GM18870 (cell line): Measurements from ENCODE around the gene RPS28.
"Not testable (repeated sequence)": the region's sequence is repeated elsewhere in the genome, so short reads cannot be mapped to it uniquely, and the experiment has no call there.

Experiments used
- ATAC-seq: cut with Tn5 transposase; IDR thresholded peaks from one replicate; pipeline ENCODE4 v1.9.1; 2021; ENCODE audit warnings: moderate library complexity; ENCODE audit not compliant: unreplicated experiment

The RPS28 gene

DNA sequence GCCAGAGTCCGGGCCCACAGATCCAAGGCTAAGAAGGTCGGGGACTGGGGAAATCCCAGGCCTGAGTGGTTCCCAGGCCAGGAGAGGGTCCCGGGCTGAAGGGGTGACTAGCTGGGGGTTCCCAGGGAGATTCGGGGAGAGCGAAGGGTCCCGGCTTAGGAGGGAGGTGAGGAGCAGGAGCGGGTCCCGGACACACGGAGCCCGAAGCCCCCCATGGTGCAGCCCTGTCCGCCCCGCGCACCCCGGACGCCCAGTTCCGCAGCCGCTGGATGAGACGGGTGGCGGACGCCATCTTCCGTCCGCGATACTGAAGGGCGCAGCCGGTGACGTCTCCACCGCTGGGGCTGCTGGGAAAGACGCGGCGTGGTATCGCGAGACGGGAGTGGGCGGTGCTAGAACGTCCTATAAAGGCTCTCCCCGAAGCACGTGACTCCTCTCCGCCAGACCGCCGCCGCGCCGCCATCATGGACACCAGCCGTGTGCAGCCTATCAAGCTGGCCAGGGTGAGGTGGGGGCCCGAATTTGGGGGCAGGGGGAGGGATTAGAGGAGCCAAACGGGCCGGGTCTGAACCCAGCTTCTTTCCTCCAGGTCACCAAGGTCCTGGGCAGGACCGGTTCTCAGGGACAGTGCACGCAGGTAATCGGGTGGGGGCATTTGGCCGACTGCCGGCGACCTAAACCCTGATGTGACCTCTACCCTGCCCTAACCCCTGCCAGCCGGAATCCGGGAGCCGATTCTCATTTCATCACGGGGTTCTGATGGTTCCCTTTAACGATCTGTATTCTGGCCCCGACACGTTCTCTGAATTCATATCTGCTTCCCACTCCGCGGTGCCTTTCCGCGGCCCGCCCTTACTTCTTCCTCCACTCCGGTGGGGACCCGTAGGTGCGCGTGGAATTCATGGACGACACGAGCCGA lies at the start of gene RPS28, which contains the start of gene NDUFA7:
RPS28 (plus strand) TSS at position 430 of the 919 bp plus-strand sequence; CDS start at position 465, 35 bp downstream.
NDUFA7 (minus strand) TSS at position 309 of the 919 bp plus-strand sequence; CDS start at position 292, 17 bp downstream.
- ATAC-seq = peak; percentile 45

DNA sequence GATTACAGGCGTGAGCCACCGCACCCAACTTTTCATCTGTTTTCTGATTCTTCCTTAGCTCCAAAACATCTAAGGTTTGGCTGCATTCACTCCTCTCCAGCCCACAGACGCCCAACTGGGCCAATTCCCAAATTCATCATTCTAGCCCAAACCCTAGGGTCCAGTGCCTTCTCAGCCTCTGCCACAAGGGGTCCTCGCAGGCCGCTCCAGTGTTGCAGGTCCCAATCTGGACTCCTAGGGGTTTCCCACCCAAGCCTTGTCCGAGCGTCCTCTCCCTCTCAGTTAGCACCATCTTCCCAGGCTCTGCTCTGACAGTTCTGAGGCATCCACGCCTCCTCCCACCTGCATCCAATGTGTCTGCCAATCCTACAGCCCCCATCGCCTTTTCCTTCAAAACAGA lies 44.8 kb upstream of the RPS28 start:
- not testable (repeated sequence) for ATAC-seq

DNA sequence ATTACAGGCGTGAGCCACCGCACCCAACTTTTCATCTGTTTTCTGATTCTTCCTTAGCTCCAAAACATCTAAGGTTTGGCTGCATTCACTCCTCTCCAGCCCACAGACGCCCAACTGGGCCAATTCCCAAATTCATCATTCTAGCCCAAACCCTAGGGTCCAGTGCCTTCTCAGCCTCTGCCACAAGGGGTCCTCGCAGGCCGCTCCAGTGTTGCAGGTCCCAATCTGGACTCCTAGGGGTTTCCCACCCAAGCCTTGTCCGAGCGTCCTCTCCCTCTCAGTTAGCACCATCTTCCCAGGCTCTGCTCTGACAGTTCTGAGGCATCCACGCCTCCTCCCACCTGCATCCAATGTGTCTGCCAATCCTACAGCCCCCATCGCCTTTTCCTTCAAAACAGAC lies 30.0 kb upstream of the RPS28 start:
- not testable (repeated sequence) for ATAC-seq

DNA sequence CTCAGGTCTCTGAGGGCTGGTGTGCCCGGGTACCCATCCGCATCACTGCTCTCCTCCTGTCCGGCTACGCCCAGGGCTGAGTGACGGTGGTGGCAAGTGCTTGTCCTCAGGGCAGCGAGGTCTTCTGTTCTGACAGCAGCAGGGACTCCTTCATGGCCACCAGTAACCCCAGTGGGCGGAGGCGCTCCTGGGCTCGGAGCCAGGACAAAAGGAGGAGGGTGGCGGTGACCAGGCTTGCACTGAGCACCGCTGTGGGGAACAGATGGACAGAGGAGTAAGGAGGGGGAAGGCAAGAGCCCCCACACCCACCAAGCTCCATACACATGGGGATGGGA lies 19.0 kb upstream of the RPS28 start:
- ATAC-seq = no peak

DNA sequence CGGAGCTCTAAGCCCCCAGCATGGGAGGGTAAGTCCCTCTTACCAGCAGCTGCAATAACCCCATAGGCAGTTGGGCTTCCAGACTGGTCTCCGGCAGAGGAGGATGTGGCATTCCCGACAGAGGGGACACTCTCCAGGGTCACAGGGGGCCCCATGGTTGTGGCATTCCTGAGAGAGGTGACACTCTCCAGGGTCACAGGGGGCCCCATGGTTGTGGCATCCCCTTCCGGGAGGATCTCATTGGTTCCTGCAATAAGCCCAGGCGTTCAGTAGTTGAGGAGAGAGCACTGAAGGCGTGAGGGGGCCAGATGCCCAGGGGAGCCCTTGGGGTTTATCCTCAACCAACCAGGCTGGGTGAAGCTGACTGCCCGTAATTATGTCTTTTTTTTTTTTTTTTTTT lies 18.6 kb upstream of the RPS28 start:
- ATAC-seq = no peak

DNA sequence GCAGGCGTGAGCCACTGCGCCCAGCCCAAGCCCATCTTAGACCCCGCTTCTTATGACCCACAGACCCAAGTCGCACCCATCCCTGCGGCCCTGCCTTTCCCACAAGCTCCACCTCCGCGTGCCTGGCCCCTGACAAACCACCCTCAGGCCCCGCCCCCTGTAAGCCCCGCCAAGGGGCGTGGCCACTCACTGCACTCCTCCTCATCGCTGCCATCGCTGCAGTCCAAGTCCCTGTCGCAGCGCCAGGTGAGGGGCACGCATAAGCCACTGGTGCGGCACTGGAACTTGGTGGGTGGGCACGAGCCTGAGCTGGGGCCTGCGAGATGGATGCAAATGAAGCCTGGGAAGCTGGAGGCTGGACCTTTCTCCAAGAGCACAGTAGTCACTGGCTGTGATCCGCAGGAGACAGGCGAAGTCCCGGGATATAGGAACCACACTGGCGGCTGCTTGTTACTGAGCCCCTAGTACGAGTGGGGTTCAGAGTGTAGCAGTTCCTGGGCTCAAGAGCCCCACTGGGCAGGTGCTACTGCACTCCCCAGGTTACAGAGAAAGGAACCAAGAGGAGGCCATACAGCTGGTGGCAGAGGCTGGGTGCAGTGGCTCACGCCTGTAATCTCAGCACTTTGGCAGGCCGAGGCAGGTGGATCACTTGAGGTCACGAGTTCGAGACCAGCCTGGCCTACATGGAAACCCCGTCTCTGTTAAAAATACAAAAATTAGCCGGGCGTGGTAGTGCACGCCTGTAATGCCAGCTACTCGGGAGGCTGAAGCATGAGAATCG lies 16.3 kb upstream of the RPS28 start:
- no peak for ATAC-seq

DNA sequence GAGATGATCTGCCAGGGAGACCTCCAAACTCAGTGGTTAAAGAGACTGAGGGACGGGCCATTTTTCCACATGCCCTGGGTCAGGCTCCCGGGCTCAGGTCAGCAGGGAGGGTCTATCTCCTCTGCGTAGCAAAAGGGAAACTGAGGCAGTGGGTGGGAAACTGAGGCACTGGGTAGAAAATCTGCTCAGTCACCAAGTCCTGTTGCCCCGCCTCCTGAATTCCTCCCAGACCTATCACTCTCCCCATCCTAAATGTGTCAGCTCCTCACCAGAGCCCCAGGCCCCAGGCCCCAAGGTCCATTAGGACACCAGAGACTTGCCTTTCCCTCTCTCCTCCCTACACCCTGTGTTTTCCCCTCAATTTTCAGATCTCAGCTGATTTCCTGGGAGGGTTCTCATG lies 15.5 kb upstream of the RPS28 start:
- no peak for ATAC-seq

DNA sequence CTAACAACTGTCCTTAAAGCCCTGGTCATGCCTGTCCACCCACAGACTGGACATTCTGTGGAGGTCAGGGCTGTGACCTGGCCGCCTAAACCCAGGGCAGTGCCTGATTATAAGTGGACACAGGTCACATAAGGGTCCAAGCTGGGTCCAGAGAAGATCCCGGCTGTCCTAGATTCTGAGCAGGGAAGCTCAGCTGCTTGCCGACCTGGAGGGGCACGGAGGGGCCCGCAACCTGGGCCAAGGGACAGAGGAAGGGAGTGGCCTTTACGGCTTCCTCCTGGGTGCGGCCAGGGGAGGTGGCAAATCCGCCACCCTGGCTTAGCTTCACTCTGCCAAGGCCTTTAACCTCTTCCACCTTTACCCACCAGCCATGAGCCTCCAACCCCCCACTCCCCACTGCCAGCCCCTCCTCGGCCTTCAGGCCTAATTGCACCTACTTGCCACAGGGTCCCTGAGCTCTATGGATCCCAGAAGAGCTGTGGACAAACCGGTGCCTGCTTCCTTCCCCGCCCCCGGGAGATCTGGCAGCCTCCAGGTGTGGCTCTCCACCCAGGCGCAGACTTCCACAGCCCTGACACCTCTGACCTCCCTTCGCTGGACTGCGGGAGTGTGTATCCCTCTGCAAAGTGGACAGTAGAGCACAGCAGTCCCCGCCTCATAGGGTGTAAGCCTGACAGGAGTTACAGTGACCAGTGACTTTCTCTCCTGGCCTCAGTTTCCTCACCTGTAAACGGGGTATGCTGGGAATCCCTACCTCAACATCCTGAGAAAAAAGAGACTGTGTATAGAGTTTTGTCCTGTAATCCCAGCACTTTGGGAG lies 14.9 kb upstream of the RPS28 start:
- ATAC-seq = no peak

DNA sequence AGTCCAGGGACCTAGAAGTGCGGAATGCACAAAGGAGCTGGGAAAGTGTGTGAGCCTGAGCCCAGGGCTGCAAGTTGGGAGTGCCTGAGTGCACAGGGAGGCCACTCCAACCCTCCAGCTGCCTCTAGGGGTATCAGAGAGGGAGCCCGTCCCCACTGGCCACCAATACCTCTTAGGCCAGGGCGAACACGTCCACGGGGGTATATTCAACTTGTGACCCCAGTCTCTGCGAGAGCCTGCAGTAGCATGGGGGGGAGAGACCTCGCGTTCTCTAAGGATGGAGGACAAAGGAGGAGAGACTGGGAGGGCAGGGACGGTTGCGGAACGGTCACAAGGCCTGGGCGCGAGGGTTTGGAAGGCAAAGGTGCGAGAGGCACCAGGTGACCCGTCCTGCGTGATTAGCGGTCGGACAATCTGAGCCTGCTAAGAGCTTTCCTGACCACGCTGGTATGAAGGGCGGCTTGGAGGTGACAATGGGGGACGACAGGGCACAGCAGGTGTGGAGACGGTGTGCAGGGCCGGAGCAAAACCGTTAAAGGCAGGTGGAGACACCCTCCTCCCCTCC lies 13.8 kb upstream of the RPS28 start:
- ATAC-seq = no peak

DNA sequence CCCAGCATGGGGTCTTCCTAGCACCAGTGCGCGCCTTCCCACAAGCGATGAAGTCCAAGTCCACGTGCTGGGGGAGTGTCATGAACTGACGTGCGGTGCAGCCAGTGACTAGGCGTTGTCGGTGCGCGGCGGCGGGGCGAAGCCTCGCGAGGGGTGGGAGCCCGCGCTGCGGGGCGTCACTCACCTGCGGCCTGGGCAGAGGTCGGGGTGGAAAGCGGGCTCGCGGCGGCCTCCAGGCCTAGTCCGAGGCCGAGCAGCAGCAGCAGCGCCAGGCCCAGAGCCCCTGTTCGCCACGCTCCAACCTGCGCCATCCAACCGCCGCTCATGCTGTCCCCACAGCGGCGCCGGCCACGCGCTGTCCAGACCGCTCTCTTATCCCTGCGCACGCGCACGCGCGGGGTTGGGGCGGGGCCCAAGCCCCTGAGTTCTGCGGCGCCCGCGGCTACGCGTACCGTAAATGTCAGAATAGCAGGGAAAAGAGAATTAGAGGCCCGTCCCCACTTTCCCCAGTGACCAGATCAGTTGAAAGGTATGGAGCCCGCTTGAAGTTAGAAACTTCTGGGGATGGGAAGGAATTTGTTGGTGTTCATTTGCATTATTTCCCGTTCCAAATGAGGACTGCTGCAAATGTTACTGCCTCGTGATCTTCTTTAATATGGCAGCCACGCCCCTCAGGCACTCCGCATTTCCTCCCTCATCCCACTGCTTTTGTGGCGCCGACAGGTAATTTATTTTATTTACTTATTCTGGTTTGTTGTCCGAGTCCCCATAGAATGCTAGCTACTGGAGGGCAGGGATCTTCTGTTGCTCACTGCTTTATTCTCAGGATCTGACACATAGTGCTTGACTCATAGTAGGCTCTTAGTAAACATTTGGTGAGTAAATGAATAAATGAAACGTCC lies 13.1 kb upstream of the RPS28 start, which contains the start of gene CD320:
CD320 (minus strand) TSS at position 394 of the 902 bp plus-strand sequence; CDS start at position 326, 68 bp downstream.
- peak; percentile 46 for ATAC-seq

DNA sequence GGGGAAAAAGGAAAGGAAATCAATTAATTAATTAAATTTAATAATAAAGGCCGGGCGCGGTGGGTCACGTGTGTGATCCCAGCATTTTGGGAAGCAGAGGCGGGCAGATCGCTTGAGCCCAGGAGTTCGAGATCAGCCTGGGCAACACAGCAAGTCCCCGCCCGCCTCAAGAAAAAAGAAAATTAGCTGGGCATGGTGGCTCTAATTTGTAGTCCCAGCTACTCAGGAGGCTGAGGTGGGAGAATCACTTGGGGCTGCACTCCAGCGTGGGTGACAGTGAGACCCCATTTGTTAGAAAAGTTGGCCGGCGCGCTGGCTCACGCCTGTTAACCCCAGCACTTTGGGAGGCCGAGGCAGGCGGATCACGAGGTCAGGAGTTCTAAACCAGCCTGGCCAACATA lies 12.4 kb upstream of the RPS28 start:
- no peak for ATAC-seq

DNA sequence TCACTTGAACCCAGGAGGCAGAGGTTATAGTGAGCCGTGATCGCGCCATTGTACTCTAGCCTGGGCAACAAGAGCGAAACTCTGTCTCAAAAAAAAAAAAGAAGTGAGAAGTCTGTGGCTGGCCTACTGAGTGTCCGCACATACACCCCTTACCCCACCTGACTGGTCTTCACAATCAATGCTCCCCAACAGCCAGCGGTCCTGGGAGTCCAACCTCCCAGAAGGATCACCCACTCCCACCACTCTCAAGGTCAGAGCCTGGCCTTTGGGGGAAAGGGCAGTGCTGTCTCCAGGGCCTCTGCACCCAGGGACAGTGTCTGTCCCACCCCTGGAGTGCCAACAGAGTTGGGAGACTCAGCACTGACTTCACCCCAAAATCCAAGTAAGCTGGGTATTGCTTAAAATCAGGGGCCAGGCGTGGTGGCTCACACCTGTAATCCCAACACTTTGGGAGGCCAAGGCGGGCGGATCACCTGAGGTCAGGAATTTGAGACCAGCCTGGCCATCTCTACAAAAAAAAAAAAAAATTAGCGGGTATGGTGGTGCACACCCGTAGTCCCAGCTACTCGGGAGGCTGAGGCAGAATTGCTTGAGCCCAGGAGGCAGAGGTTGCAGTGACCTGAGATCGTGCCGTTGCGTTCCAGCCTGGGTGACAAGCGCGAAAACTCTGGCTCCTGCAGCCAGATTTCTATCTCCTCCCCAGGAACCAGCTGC lies 10.8 kb upstream of the RPS28 start:
- no peak for ATAC-seq

DNA sequence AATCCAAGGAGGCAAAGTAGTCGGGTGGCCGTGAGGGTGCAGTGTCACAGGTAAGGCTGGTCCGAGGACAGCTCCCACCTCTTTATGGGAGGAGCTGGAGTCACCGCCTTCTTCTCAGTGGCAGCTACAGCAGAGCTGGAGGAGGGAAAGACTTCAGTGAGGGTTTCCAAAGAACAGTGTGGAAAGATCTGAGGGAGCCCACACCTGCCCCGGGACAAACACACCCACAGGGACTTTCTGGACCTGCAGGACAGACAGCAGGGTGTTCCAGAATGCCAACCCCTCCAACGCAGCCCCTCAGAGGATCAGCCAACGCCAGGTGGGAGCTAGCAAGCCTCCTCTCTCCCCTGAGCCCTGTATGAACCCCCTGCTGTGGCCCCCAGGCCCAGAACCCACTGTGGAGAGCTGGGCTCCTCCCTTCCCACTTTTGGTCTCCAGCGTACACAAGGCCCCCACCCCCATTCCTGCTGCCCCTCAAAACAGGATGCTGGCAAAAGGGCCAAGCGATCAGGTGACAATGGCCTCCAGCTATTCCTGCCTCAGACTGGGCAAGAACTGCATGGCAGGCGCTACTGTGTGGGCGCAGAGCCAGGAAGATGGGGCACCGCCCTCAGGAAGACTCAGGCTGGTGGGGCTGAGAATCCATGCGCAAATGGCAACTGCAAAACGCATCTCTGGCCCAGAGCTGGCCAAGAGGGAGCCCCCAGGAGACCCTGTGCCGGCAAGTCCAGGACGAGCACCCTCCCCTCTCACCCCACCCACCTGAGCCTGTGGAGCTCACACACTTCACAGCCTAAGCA lies 9.6 kb upstream of the RPS28 start:
- no peak for ATAC-seq

DNA sequence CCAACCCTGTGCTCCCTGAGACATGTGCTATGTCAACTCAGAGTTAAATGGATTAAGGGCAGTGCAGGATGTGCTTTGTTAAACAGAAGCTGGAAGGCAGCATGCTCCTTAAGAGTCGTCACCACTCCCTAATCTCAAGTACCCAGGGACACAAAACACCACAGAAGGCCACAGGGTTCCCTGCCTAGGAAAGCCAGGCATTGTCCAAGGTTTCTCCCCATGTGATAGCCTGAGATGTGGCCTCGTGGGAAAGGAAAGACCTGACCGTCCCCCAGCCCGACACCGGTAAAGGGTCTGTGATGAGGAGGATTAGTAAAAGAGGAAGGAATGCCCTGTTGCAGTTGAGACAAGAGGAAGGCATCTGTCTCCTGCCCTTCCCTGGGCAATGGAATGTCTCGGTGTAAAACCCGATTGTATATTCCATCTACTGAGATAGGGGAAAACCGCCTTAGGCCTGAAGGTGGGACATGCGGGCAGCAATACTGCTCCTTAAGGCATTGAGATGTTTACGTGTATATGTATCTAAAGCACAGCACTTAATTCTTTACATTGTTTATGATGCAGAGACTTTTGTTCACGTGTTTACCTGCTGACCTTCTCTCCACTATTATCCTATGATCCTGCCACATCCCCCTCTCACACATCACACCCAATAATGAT lies 6.2 kb upstream of the RPS28 start:
- ATAC-seq = not testable (repeated sequence)

DNA sequence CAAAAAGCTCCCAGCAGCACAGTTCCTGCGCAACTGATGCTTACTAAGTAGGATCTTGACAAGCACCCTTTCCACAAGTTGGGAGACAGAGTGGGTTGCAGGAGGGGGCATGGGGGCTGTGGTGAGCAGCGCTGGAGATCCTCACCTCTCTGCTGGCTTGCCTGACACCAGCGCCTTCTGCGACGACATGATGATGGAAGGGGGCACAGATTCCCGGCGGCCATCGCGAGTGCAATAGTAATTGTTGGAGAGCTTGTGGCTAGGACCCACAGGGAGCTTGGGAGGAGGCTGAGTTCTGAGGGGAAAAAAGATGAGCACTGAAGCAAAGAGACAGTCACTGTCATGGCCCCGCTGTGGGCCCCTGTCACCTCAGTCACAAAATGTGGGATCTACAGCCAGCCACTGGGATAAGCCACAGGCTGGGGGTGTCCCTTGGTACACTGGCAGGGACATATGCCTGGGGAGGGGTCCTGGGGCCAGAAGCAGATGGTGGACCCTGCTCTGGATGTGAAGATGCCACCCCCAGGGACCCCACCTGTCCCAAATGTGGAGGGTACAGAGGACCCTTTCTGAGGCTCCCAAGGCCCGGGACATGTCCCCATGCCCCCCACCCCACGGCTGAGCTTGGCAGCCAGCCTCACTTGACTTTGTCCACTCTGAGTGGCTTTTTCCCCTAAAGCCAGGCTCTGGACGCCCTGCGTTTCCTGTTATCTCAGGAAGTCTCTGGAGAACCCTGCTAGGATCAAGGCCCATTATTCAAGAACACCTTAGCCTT lies 4.8 kb upstream of the RPS28 start:
- no peak for ATAC-seq

DNA sequence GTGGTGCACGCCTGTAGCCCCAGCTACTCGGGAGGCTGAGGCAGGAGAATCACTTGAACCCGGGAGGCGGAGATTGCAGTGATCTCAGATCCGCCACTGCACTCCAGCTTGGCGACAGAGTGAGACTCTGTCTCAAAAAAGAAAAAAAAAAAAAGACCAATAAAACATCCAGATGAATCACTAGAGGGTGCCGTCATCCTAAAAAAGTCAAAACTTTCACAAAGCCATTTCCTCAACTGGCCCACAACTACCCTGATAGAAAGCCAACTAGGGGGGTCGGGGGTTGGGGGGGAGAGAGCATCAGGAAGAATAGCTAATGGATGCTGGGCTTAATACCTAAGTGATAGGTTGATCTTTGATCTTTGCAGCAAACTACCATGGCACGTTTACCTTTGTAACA lies 2.5 kb upstream of the RPS28 start:
- not testable (repeated sequence) for ATAC-seq
